HepG2 (cell line): ENCODE results near the gene TAS2R40. TPM values are rescaled to one million over a fixed set of nuclear protein-coding genes. Genes with fewer than 3 reads are reported as not detected.

Experiments used
- HOXA3 ChIP-seq: sonication (generic); formaldehyde crosslinking; IDR thresholded peaks from 2 replicates; pipeline ENCODE4 v1.5.0; 2020; ENCODE audit warnings: missing genetic modification reagents
- POLR2AphosphoS5 ChIP-seq: IDR thresholded peaks from 2 replicates; pipeline ENCODE4 v1.6.1; 2012; ENCODE audit warnings: low read depth, low read length
- SALL2 ChIP-seq: sonication (generic); formaldehyde crosslinking; IDR thresholded peaks from 2 replicates; pipeline ENCODE4 v1.8.1; 2023; ENCODE audit warnings: mild to moderate bottlenecking, missing genetic modification reagents, inconsistent platforms
- SRY ChIP-seq: sonication (generic); formaldehyde crosslinking; IDR thresholded peaks from 2 replicates; pipeline ENCODE4 v1.8.0; 2022; ENCODE audit warnings: mild to moderate bottlenecking, missing genetic modification reagents
- TBX3 ChIP-seq: fragments of 450-650 bp; IDR thresholded peaks from 2 replicates; pipeline ENCODE4 v1.6.1; 2017; ENCODE audit warnings: antibody characterized with exemption, mild to moderate bottlenecking, inconsistent platforms, borderline replicate concordance
- THAP8 ChIP-seq: sonication (generic); formaldehyde crosslinking; IDR thresholded peaks from 2 replicates; pipeline ENCODE4 v1.5.1; 2020; ENCODE audit warnings: missing genetic modification reagents, mild to moderate bottlenecking, borderline replicate concordance
- ZBTB7A ChIP-seq: sonication (generic); formaldehyde crosslinking; IDR thresholded peaks from 2 replicates; pipeline ENCODE4 v1.8.0; 2022; ENCODE audit warnings: mild to moderate bottlenecking, missing genetic modification reagents
- ZC3H13 ChIP-seq: sonication (generic); formaldehyde crosslinking; IDR thresholded peaks from 2 replicates; pipeline ENCODE4 v1.8.1; 2023; ENCODE audit warnings: mild to moderate bottlenecking, missing genetic modification reagents, moderate library complexity
- ZFX ChIP-seq: sonication (generic); formaldehyde crosslinking; IDR thresholded peaks from 2 replicates; pipeline ENCODE4 v1.4.0; 2020; ENCODE audit warnings: mild to moderate bottlenecking, low read depth, missing genetic modification reagents, moderate library complexity
- ZIK1 ChIP-seq: sonication (generic); formaldehyde crosslinking; IDR thresholded peaks from 2 replicates; pipeline ENCODE4 v1.5.0; 2020; ENCODE audit warnings: mild to moderate bottlenecking, low read depth, missing genetic modification reagents, borderline replicate concordance
- ZNF451 ChIP-seq: sonication (generic); formaldehyde crosslinking; IDR thresholded peaks from 2 replicates; pipeline ENCODE4 v1.5.0; 2020; ENCODE audit warnings: mild to moderate bottlenecking, missing genetic modification reagents
- ZNF740 ChIP-seq: sonication (generic); formaldehyde crosslinking; IDR thresholded peaks from 2 replicates; pipeline ENCODE4 v1.4.0; 2020; ENCODE audit warnings: missing genetic modification reagents
- ZNF746 ChIP-seq: sonication (generic); formaldehyde crosslinking; IDR thresholded peaks from 2 replicates; pipeline ENCODE4 v1.8.0; 2022; ENCODE audit warnings: mild to moderate bottlenecking, missing genetic modification reagents
- ZNF772 ChIP-seq: sonication (generic); formaldehyde crosslinking; IDR thresholded peaks from 2 replicates; pipeline ENCODE4 v1.5.0; 2020; ENCODE audit warnings: mild to moderate bottlenecking, missing genetic modification reagents
- polyA plus RNA-seq, 8 experiments: library from polyadenylated mRNA; depleted of rRNA in 3 of 8; stranded (reverse) in 7 of 8; unstranded in 1 of 8; fragments of >200 nt; fragmentation: Illumina TruSeq in 4 of 8; extraction: Trizol in 4 of 8; gene quantifications; 2 replicates each; pipeline versions ENCODE4 v1.2.1 to v1.2.3, GENCODE V29; 2011 to 2016; ENCODE audit warnings: low read depth in 4 of 8, missing spikeins in 1 of 8, mixed read lengths in 1 of 8; ENCODE audit not compliant: insufficient read depth in 1 of 8
- total RNA-seq, 5 experiments: library from RNA; depleted of rRNA; stranded (reverse); fragments of >200 nt; fragmentation: Illumina TruSeq; extraction: Trizol; gene quantifications; 2 replicates each; pipeline ENCODE4 v1.2.3, GENCODE V29; 2016; ENCODE audit warnings: low read depth in 1 of 5
- TF ChIP-seq, protein P1 (sequence below): sonication (generic); formaldehyde crosslinking; IDR thresholded peaks from 2 replicates; pipeline ENCODE4 v1.5.0; 2020; ENCODE audit warnings: mild to moderate bottlenecking, missing genetic modification reagents
- TF ChIP-seq, protein P2 (sequence below): sonication (generic); formaldehyde crosslinking; IDR thresholded peaks from 2 replicates; pipeline ENCODE4 v1.8.0; 2022; ENCODE audit warnings: mild to moderate bottlenecking, missing genetic modification reagents, moderate library complexity
- TF ChIP-seq, protein P3 (sequence below): sonication (generic); formaldehyde crosslinking; IDR thresholded peaks from 2 replicates; pipeline ENCODE4 v1.4.0; 2020; ENCODE audit warnings: missing genetic modification reagents, mild to moderate bottlenecking, borderline replicate concordance
- TF ChIP-seq, protein P4 (sequence below): sonication (generic); formaldehyde crosslinking; IDR thresholded peaks from 2 replicates; pipeline ENCODE4 v1.9.0; 2021; ENCODE audit warnings: missing genetic modification reagents, mild to moderate bottlenecking, borderline replicate concordance

Gene TAS2R40
- total and polyA plus RNA-seq, 2 of the 13 experiments (the other 11 are each of a cell fraction or from before 2014, with no cell fraction given) = not detected

GRCh38 chr7:143263266-143264195, 41.7 kb downstream of the TAS2R40 start, which contains the start of gene GSTK1 (continued):
- peak; percentile 83 for TF ChIP-seq SRY
- TF ChIP-seq ZNF740 (CRISPR knock-in tag) = no peak
- TF ChIP-seq ZFX (CRISPR knock-in tag) = peak; percentile 84
- peak; percentile 94 for TF ChIP-seq POLR2AphosphoS5
- TF ChIP-seq, protein P1, sequence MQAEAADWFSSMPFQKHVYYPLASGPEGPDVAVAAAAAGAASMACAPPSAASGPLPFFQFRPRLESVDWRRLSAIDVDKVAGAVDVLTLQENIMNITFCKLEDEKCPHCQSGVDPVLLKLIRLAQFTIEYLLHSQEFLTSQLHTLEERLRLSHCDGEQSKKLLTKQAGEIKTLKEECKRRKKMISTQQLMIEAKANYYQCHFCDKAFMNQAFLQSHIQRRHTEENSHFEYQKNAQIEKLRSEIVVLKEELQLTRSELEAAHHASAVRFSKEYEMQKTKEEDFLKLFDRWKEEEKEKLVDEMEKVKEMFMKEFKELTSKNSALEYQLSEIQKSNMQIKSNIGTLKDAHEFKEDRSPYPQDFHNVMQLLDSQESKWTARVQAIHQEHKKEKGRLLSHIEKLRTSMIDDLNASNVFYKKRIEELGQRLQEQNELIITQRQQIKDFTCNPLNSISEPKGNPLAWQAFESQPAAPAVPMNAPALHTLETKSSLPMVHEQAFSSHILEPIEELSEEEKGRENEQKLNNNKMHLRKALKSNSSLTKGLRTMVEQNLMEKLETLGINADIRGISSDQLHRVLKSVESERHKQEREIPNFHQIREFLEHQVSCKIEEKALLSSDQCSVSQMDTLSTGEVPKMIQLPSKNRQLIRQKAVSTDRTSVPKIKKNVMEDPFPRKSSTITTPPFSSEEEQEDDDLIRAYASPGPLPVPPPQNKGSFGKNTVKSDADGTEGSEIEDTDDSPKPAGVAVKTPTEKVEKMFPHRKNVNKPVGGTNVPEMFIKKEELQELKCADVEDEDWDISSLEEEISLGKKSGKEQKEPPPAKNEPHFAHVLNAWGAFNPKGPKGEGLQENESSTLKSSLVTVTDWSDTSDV (CRISPR knock-in tag) = no peak; the same call in 1 of the 2 replicates
- 0 out of 2 replicates have a peak, but pooled peaks have one; percentile 59 for TF ChIP-seq ZIK1 (CRISPR knock-in tag)
- TF ChIP-seq THAP8 (CRISPR knock-in tag) = no peak
- TF ChIP-seq, protein P2, sequence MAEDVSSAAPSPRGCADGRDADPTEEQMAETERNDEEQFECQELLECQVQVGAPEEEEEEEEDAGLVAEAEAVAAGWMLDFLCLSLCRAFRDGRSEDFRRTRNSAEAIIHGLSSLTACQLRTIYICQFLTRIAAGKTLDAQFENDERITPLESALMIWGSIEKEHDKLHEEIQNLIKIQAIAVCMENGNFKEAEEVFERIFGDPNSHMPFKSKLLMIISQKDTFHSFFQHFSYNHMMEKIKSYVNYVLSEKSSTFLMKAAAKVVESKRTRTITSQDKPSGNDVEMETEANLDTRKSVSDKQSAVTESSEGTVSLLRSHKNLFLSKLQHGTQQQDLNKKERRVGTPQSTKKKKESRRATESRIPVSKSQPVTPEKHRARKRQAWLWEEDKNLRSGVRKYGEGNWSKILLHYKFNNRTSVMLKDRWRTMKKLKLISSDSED (CRISPR knock-in tag) = no peak
- TF ChIP-seq, protein P3, sequence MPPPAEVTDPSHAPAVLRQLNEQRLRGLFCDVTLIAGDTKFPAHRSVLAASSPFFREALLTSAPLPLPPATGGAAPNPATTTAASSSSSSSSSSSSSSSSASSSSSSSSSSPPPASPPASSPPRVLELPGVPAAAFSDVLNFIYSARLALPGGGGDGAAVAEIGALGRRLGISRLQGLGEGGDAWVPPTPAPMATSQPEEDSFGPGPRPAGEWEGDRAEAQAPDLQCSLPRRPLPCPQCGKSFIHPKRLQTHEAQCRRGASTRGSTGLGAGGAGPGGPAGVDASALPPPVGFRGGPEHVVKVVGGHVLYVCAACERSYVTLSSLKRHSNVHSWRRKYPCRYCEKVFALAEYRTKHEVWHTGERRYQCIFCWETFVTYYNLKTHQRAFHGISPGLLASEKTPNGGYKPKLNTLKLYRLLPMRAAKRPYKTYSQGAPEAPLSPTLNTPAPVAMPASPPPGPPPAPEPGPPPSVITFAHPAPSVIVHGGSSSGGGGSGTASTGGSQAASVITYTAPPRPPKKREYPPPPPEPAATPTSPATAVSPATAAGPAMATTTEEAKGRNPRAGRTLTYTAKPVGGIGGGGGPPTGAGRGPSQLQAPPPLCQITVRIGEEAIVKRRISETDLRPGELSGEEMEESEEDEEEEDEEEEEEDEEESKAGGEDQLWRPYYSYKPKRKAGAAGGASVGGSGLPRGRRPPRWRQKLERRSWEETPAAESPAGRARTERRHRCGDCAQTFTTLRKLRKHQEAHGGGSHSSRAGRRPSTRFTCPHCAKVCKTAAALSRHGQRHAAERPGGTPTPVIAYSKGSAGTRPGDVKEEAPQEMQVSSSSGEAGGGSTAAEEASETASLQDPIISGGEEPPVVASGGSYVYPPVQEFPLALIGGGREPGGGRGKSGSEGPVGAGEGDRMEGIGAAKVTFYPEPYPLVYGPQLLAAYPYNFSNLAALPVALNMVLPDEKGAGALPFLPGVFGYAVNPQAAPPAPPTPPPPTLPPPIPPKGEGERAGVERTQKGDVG (CRISPR knock-in tag) = 0 out of 2 replicates have a peak, but pooled peaks have one; percentile 51
- TF ChIP-seq ZBTB7A = peak; percentile 83
- peak; percentile 72; the same call in 1 of the 2 replicates for TF ChIP-seq ZNF772 (CRISPR knock-in tag)
- TF ChIP-seq SALL2 = no peak
- no peak for TF ChIP-seq TBX3
- TF ChIP-seq HOXA3 (CRISPR knock-in tag) = peak; percentile 60
- TF ChIP-seq, protein P4, sequence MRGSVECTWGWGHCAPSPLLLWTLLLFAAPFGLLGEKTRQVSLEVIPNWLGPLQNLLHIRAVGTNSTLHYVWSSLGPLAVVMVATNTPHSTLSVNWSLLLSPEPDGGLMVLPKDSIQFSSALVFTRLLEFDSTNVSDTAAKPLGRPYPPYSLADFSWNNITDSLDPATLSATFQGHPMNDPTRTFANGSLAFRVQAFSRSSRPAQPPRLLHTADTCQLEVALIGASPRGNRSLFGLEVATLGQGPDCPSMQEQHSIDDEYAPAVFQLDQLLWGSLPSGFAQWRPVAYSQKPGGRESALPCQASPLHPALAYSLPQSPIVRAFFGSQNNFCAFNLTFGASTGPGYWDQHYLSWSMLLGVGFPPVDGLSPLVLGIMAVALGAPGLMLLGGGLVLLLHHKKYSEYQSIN = no peak
- TF ChIP-seq ZC3H13 = no peak; the same call in 1 of the 2 replicates
- TF ChIP-seq ZNF451 (CRISPR knock-in tag) = peak; percentile 72; the same call in 1 of the 2 replicates
- TF ChIP-seq ZNF746 (CRISPR knock-in tag) = no peak; the same call in 1 of the 2 replicates
